Amniotic epithelial cell (primary cell): Measurements from ENCODE around the gene ARHGAP30.
"Not testable (repeated sequence)": the region's sequence is repeated elsewhere in the genome, so short reads cannot be mapped to it uniquely, and the experiment has no call there.

Source experiments
- DNase-seq: peaks from one replicate; pipeline ENCODE4 v3.0.0-alpha.2; 2010; ENCODE audit warnings: low read depth

Gene ARHGAP30

DNA sequence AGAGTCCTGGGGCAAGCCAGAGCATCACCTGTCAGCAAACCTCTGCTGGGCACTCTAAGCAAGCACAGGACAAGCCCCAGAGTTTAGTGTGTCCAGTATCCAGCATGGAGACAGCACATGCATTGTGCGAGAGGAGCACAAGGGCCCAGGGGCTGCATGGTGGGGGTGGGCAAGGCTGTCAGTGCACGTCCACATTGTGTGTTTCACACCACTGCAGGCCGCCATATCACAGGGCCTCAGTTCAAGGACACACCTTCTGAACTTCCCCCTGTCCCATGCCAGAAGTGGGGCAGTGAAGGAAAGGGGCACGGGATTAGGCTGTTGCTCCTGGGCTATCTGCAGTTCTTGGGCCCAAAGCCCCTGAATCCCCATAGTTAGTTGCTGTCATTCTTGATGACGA is 30.1 kb downstream of the ARHGAP30 start:
- DNase-seq = no peak

DNA sequence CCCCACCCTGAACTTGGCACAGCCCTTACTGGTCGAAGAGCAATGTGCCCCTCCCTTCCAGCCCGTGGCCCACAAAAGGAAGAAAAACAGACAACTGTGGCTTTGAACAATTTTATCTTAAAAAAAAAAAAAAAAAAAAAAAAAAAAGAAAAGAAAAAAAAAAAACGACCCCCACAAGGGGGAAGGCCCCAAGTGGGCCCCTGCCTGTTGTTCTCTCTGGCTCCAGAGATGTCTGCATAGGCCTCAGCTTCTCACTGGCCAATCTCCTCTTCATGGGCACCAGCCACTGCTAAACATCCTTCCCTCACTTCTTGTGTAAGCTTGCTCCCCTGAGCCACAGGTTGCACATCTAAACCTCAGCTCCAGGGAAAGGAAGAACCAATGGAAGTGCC is 30.5 kb downstream of the ARHGAP30 start:
- DNase-seq = no peak

DNA sequence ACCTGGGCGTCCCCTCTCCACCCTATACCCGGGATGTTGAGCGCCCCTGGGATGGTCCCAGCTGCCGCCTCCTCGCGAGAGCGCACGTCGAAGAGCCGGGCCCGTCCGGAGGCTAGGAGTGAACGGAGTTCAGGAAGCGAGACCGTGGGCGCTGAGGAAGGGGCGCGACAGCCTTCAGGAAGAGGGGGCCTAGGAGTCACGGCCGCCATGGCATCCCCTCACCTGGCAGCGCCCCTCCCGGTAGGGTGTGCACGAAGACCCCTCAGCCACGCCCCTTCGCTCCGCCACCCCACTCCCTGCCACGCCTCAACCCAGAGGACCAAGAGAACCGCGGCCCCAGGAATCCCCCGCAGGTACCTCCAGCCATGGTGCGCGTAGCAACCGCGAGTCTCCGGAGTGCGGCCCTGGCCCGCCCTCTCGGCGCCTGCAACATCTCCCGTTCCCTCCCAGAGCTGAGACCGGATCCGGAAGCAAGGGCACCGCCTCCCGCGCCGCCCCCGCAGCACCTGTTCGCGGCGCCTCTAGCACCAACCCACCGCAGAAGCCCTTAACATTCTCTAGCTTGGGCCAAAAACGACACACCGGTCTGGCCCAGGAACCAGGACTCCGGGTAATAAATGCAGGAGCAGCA is 31.1 kb downstream of the ARHGAP30 start, which contains the start of gene TSTD1:
Gene TSTD1 (minus strand): TSS at position 442 of the 631 bp plus-strand sequence. CDS start 75 bp downstream, at position 367.
- peak; percentile 57 for DNase-seq

DNA sequence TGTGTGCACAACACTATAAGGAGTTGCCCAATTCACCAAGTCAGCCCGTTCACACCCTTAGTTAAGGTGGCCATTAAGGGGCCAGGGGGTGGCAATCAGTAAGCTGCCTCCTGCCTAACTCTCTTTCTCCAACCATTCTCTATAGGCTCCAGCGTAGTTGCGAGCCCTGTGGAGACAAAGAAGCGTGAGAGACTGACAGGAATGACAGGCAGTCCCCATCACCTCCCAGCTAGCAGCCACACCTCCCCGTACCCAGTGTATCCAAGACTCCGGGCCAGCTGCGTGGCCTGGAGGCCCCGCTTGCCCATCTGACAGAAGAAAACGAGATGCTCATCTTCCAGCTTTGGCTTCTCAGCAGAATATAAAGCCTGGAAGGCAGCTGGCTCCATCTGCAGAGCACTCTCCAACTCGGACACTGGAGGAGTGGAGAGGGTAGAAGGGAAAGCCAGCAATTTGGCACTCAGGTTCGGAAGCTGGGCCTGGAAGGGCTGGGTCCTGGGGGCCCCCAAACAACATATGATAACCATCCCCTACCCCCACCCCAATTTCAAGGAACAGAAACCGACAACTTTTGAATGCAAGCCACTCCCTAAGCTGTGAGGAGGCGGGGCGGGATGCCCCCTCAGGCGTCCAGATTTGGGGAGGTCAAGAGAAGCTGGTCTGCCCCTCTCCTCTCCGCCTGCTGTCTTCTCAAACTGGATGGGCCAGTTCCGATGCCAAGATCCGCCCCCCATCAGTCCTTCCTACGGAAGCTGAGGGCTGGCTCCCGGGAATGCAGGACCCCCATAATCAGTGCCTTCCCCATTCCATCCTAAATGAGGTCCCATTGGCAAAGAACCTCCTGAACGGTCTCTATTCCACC is 31.8 kb downstream of the ARHGAP30 start:
- DNase-seq = no peak

DNA sequence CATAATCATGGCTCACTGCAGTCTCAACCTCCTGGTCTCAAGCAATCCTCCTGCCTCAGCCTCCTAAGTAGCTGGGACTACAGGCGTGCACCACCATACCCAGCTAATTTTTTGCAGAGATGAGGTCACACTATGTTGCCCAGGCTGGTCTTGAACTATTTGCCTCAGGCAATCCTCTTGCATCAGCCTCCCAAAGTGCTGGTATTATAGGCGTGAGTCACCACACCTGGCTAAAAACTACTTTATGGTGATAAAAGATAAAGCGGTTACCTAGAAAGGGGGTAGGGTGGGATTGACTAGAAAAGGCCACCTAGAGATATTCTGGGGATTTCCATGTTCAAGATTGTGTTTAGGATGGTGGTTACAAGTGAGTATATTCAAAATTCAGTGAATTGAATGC is 35.9 kb downstream of the ARHGAP30 start:
- DNase-seq = no peak

DNA sequence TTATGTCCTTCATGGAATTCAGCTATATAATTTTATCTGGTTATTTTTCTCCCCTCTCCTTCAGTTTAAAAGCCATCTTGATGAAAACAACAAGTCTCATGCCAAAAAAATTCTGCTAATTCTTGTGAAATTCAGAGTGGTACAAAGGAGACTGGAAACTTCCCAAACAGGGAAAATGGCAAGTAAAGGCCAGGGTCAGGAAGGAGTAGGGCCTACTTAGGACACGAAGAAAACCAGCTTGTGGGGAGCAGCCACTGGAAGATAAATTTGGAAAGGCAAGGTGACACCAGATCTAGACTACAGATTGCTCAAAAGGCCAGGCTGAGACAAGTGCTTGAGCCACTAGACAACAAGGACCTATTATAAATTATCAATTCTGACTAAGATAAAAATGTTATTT is 37.3 kb downstream of the ARHGAP30 start:
- peak; percentile 45 for DNase-seq

DNA sequence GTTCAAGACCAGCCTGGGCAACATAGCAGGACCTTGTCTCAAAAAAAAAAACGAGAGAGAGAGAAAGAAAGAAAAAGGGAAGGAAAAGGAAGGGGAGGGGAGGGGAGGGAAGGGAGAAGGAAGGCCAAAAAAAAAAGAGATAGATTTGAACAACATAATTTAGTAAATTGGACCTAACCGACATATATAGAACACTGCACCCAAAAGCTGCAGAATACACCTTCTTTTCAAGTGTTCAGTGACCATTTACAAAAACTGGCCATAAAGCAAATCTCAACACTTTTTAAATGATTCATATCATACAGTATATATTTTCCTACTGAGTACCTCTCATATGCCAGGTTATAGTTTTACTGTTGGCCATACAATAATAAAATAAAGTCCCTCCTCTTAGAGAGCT is 37.8 kb downstream of the ARHGAP30 start:
- DNase-seq = no peak

DNA sequence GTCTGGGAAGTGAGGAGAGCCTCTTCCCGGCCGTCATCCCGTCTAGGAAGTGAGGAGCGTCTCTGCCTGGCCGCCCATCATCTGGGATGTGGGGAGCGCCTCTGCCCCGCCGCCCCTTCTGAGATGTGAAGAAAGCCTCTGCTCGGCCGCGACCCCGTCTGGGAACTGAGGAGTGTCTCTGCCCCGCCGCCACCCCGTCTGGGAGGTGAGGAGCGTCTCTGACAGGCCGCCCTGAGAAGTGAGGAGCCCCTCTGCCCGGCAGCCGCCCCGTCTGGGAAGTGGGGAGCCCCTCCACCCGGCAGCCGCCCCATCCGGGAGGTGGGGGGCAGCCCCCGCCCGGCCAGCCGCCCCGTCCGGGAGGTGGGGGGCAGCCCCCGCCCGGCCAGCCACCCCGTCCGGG is 40.2 kb downstream of the ARHGAP30 start:
- DNase-seq = not testable (repeated sequence)

DNA sequence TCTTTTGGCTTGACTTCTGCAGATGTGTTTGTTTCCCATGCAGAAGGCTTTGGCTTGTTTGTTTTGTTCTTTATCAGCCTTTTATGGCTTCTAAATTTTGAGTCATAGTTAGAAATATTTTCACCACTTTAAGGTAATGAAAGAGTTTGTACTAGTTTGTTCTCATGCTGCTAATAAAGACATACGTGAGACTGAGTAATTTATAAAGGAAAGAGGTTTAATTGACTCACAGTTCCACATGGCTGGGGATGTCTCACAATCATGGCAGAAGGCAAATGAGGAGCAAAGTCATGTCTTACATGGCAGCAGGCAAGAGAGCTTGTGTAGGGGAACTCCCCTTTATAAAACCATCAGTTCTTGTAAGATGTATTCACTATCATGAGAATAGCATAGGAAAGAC is 42.7 kb downstream of the ARHGAP30 start:
- peak; percentile 39 for DNase-seq

DNA sequence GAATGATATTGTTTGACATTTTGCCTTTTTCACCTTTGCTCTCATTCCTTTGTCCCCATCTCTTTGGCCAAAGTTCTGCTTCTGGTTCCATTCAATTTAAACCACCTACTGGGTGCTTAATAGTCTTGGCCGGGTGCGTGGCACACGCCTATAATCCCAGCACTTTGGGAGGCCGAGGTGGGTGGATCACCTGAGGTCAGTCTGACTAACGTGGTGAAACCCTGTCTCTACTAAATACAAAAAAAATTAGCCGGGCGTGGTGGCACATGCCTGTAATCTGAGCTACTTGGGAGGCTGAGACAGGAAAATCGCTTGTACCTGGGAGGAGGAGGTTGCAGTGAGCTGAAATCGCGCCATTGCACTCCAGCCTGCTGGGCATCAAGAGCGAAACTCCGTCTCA is 47.3 kb downstream of the ARHGAP30 start:
- DNase-seq = not testable (repeated sequence)

DNA sequence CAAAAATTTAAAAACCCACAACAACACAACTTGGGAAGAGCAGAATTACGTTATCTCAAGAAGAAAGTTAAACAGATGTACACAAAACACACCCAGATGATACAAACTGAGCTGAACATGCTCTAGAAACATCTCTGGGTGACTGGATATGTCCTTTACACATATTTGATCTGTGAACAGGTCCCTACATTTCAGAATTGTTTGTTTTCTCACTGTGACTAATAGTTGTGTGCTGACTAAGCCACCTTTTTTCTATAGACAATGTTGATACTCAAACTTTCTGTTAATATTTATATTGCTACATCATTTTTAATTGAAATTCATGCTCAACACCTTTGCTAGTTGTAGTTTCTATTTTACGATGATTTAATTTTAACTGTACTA is 47.7 kb downstream of the ARHGAP30 start:
- no peak for DNase-seq

DNA sequence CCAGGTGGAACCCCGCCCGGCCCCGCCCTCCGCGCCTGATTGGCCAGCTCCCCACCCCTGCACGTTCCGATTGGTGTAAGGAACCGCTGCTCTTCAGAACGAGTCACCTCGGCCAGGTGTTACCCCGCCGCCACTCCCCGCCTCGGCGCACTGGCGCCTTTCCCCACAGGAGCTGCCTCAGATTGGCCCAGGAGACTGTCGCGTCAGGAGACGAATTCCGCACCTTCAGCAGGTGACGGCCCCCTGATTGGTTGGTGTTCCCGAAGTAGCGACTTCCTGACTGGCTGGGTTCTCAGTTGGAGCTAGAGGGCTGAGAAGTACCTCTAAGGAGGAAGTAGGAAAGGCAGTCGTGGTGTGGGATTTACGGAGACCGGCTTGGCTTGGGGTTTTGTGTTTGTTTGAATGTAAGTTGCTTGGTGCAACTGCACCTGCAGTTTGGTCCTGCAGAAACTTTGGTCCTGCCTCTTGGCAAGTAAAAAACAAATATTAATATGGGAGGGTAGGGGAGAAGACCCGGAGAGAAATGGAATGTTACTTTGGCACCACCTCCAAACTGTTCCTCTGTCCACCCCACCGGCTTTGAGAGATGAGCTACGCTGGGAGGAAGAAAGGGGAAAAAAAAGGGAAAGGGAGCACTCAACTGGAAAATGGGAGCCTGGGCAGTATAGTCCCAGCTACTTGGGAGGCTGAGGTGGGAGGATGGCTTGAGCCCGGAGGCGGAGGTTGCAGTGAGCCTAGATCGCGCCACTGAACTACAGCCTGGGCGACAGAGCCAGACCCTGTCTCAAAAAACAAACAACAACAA is 48.3 kb downstream of the ARHGAP30 start:
- DNase-seq = peak; percentile 65

DNA sequence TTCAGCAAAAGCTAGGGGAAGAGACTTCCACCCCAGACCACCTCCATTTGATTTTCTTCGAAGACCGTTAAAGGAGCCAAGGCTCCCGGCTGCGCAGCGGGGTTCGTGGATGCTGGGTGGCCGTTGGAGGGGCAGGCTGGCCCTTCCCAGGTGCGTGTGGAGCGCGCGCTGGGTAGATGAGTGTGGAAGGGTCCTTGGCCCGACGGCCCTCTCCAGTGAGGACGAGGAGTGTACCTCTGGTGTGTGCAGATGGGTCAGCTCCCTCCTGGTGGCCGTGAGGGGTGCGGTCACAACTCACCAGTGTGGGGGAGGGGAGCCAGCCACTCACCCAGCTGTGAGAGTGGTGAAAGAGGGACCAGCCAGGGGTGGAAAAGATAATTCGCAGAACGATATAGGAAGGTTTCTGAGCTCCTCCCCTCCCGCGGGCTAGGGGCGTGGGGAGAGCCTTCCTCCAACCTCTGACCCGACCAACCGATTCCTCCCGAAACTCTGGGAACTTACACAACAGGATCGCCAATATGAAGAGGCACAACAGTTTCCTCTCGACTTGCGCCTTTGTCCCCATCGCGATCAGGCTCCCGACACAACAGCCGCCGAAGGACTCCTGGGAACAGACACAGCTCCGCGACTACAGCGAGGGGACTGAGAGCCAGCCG is 49.1 kb downstream of the ARHGAP30 start, which contains the start of gene F11R:
Gene F11R (minus strand): TSS at position 644 of the 656 bp plus-strand sequence. CDS start 79 bp downstream, at position 565.
- peak; percentile 62 for DNase-seq

DNA sequence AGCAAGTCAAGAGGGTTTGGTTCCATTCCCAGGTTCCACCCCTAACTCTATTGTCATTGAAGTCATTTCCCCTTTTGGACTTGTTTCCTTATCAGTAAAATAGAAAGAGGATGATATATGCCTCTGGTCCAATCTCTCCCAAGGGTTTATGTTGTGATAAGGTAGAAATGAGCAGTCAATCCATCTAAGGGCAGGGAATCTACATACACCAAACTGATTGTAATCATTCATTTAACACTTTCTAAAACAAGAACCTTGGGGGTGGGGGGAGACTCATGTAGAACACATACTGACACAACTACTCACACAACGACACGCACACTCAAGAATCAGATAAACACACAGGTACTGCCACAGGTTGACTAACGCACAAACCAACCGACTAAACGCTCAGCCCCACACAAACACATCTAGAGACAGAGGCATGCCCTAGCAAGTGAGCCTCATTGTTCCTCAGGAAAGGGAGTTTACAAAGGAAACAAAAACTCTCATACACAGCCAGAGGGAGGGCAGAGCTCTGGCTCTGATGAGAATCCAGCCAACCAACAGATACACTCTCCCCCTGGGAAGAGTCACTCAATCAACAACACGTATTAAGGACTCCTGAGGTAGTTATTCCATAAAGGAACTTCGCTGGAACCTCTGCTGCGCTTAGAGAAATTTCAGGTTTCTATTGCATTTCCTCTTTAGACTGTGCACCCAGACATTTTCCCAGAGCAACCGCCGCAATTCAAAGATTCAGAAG is 49.8 kb downstream of the ARHGAP30 start:
- peak; percentile 42 for DNase-seq

DNA sequence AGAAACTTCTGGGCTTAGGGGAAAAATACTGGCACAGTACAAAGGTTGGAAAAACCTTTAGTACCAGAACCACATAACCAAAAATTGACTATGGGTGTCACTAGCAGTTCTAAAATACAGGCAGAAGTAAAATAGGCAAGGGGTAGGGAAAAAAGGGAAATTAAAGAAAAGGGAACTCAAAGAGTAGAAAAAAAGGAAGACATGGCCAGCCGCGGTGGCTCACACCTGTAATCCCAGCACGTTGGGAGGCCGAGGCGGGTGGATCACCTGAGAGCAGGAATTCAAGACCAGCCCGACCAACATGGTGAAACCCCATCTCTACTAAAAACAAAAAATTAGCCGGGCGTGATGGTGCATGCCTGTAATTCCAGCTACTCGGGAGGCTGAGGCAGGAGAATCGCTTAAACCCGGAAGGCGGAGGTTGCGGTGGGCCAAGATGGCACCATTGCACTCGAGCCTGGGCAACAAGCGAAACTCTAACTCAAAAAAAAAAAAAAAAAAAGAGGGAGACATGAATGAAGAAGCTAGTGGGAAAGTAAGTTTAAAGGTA is 50.5 kb downstream of the ARHGAP30 start:
- DNase-seq = not testable (repeated sequence)

DNA sequence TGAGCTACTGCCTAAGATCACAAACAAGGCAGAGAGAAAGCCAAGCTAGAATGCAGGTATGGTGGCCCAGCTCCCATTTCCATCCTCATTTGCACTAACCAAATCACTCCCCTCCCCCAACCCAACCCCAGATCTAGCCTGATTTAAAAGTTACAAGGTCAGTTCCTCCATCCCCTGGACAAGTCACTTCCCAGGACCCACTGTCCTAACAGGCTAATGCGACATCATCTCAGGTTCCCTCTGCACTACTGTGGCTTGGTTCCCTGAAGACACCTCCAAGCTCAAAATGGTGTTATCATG is 51.1 kb downstream of the ARHGAP30 start:
- no peak for DNase-seq

DNA sequence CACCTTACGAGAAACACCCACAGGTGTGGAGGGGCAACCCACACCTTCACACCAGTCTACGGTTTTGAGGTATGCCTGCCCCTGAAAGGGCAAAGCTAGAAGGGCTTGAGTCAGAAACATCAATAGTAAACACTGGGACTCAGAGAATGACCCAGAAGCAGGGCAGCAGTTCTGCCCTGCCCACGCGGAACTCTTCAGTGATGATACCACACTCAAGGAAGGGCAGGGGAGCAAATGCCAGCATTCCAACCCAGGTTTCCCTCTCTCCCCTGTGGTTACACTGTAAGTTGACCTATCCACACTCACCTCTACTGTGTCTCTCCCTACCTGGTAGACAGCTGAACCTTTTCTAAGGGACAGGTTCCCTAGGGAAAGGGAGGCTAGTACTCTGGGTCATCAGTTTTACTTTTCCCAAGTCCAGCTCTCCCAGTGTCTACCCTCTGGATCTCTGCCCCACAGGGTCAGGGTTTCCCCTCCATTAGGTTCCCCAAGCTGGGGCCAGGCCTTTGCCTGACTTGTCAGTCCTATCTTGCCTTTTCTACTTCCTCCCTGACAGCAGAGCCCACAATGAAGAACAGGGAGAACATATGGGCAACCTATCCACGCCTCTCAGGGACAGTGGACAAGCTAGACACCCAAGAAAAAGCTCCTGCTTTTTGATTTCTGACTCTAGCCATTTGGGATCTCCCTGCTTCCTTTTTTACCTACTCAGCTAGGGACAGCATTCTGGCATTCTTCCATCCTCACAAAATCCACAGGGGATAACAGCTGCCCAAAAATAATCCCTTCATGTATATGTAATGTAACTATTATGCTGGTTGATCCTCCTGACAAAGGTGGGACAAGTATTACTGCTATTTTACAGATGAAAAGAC is 51.7 kb downstream of the ARHGAP30 start:
- no peak for DNase-seq

DNA sequence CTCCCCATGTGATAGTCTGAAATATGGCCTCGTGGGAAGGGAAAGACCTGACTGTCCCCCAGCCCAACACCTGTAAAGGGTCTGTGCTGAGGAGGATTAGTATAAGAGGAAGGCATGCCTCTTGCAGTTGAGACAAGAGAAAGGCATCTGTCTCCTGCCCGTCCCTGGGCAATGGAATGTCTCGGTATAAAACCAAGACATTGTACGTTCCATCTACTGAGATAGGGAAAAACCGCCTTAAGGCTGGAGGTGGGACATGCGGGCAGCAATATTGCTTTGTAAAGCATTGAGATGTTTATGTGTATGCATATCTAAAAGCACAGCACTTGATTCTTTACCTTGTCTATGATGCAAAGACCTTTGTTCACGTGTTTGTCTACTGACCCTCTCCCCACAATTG is 52.5 kb downstream of the ARHGAP30 start:
- not testable (repeated sequence) for DNase-seq

DNA sequence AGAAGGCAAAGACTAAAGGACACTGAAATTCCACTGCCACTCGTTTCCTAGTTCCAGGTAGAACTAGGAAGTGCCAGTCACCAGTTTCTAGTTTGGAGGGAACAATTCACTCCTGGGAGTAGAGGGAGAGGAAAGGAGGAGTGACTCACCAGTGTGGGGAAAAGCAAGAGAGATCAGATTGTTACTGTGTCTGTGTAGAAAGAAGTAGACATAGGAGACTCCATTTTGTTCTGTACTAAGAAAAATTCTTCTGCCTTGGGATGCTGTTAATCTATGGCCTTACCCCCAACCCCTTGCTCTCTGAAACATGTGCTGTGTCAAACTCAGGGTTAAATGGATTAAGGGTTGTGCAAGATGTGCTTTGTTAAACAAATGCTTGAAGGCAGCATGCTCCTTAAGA is 53.0 kb downstream of the ARHGAP30 start:
- peak; percentile 72 for DNase-seq
